HepG2 (cell line): ENCODE data around the gene CRYAA. TPM values are rescaled to one million over a fixed set of nuclear protein-coding genes. Genes with fewer than 3 reads are reported as not detected.
A peak's percentile ranks its signal among the peaks of the same experiment; 100 is the strongest.

Source experiments
- BRD4 ChIP-seq: sonication (generic); formaldehyde crosslinking; IDR thresholded peaks from 2 replicates; pipeline ENCODE4 v1.4.0; 2020; ENCODE audit warnings: missing genetic modification reagents
- CCDC6 ChIP-seq: sonication (generic); formaldehyde crosslinking; IDR thresholded peaks from 2 replicates; pipeline ENCODE4 v1.8.1; 2022; ENCODE audit warnings: mild to moderate bottlenecking, missing genetic modification reagents, moderate library complexity
- CREB1 ChIP-seq, 2 experiments: fragments of 450-650 bp in 1 of 2; IDR thresholded peaks; 2 replicates each; pipeline ENCODE4 v1.6.1; 2016 to 2017; ENCODE audit warnings: control low read depth in 1 of 2, mild to moderate bottlenecking in 1 of 2, missing compliant biosample characterization in 1 of 2, missing genetic modification characterization in 1 of 2
- FOXO1 ChIP-seq: sonication (generic); formaldehyde crosslinking; IDR thresholded peaks from 2 replicates; pipeline ENCODE4 v1.4.0; 2020; ENCODE audit warnings: missing genetic modification reagents
- GATAD2A ChIP-seq: IDR thresholded peaks from 2 replicates; pipeline ENCODE4 v1.6.1; 2016
- HNRNPLL ChIP-seq: fragments of 200-400 bp; formaldehyde crosslinking; IDR thresholded peaks from 2 replicates; pipeline ENCODE4 v1.6.1; 2017; ENCODE audit warnings: mild to moderate bottlenecking, low read depth, low read length; ENCODE audit not compliant: poor library complexity, severe bottlenecking
- IRF1 ChIP-seq: sonication (generic); formaldehyde crosslinking; IDR thresholded peaks from 2 replicates; pipeline ENCODE4 v1.4.0; 2020; ENCODE audit warnings: low read depth, mild to moderate bottlenecking, missing genetic modification reagents
- KDM4B ChIP-seq: sonication (generic); formaldehyde crosslinking; IDR thresholded peaks from 2 replicates; pipeline ENCODE4 v1.4.0; 2020; ENCODE audit warnings: missing genetic modification reagents
- KLF16 ChIP-seq, 2 experiments: sonication (generic) in 1 of 2; formaldehyde crosslinking in 1 of 2; IDR thresholded peaks; 2 replicates each; pipeline versions ENCODE4 v1.6.1 to v1.8.0; 2016 to 2023; ENCODE audit warnings: missing genetic modification reagents in 2 of 2, missing compliant biosample characterization in 1 of 2
- POGK ChIP-seq: sonication (generic); formaldehyde crosslinking; conservative IDR thresholded peaks from 2 replicates; pipeline ENCODE4 v1.8.0; 2022; ENCODE audit warnings: mild to moderate bottlenecking, moderate library complexity, missing genetic modification reagents
- RXRB ChIP-seq: IDR thresholded peaks from 2 replicates; pipeline ENCODE4 v1.6.1; 2016; ENCODE audit warnings: borderline replicate concordance, missing genetic modification reagents, missing compliant biosample characterization
- SAFB2 ChIP-seq: sonication (generic); formaldehyde crosslinking; IDR thresholded peaks from 2 replicates; pipeline ENCODE4 v1.5.1; 2020; ENCODE audit warnings: missing genetic modification reagents, low read depth, mild to moderate bottlenecking, borderline replicate concordance
- SIX1 ChIP-seq: sonication (generic); formaldehyde crosslinking; IDR thresholded peaks from 2 replicates; pipeline ENCODE4 v1.4.0; 2020; ENCODE audit warnings: missing genetic modification reagents, borderline replicate concordance
- TBL1XR1 ChIP-seq: fragments of 150-350 bp; IDR thresholded peaks from 2 replicates; pipeline ENCODE4 v1.6.1; 2014; ENCODE audit warnings: borderline replicate concordance, low read length; ENCODE audit not compliant: partially characterized antibody
- WIZ ChIP-seq: sonication (generic); formaldehyde crosslinking; IDR thresholded peaks from 2 replicates; pipeline ENCODE4 v1.5.1; 2020; ENCODE audit warnings: mild to moderate bottlenecking, missing genetic modification reagents
- YEATS4 ChIP-seq: sonication (generic); formaldehyde crosslinking; IDR thresholded peaks from 2 replicates; pipeline ENCODE4 v1.4.0; 2020; ENCODE audit warnings: missing genetic modification reagents, borderline replicate concordance
- YY1 ChIP-seq: IDR thresholded peaks from 2 replicates; pipeline ENCODE4 v1.6.1; 2011; ENCODE audit warnings: low read length, low read depth, moderate library complexity, mild to moderate bottlenecking; ENCODE audit not compliant: insufficient read depth, insufficient replicate concordance
- ZFAT ChIP-seq: sonication (generic); formaldehyde crosslinking; conservative IDR thresholded peaks from 2 replicates; pipeline ENCODE4 v1.8.1; 2023; ENCODE audit warnings: missing genetic modification reagents, inconsistent platforms
- ZNF607 ChIP-seq: sonication (generic); formaldehyde crosslinking; IDR thresholded peaks from 2 replicates; pipeline ENCODE4 v1.5.1; 2020; ENCODE audit warnings: missing genetic modification reagents, mild to moderate bottlenecking, borderline replicate concordance
- ZNF83 ChIP-seq: sonication (generic); formaldehyde crosslinking; IDR thresholded peaks from 2 replicates; pipeline ENCODE4 v1.4.0; 2020; ENCODE audit warnings: missing genetic modification reagents, mild to moderate bottlenecking, borderline replicate concordance
- ZSCAN20 ChIP-seq: sonication (generic); formaldehyde crosslinking; IDR thresholded peaks from 2 replicates; pipeline ENCODE4 v1.4.0; 2020; ENCODE audit warnings: missing genetic modification reagents, mild to moderate bottlenecking, borderline replicate concordance
- ZUFSP ChIP-seq: sonication (generic); formaldehyde crosslinking; IDR thresholded peaks from 2 replicates; pipeline ENCODE4 v1.9.0; 2021; ENCODE audit warnings: missing genetic modification reagents, mild to moderate bottlenecking, borderline replicate concordance
- polyA plus RNA-seq, 8 experiments: library from polyadenylated mRNA; depleted of rRNA in 3 of 8; stranded (reverse) in 7 of 8; unstranded in 1 of 8; fragments of >200 nt; fragmentation: Illumina TruSeq in 4 of 8; extraction: Trizol in 4 of 8; gene quantifications; 2 replicates each; pipeline versions ENCODE4 v1.2.1 to v1.2.3, GENCODE V29; 2011 to 2016; ENCODE audit warnings: low read depth in 4 of 8, missing spikeins in 1 of 8, mixed read lengths in 1 of 8; ENCODE audit not compliant: insufficient read depth in 1 of 8
- total RNA-seq, 5 experiments: library from RNA; depleted of rRNA; stranded (reverse); fragments of >200 nt; fragmentation: Illumina TruSeq; extraction: Trizol; gene quantifications; 2 replicates each; pipeline ENCODE4 v1.2.3, GENCODE V29; 2016; ENCODE audit warnings: low read depth in 1 of 5

CRYAA gene
- total and polyA plus RNA-seq, 2 of the 13 experiments (the other 11 are each of a cell fraction or from before 2014, with no cell fraction given), result 5.6 to 8.6 TPM

- peak; percentile 66; the same call in 1 of the 2 replicates for TF ChIP-seq KDM4B (CRISPR knock-in tag)
- TF ChIP-seq BRD4 (CRISPR knock-in tag), result 0 out of 2 replicates have a peak, but pooled peaks have one; percentile 19
- peak; percentile 54 for TF ChIP-seq HNRNPLL
- TF ChIP-seq CCDC6 (CRISPR knock-in tag), result 0 out of 2 replicates have a peak, but pooled peaks have one; percentile 57
- TF ChIP-seq RXRB (CRISPR knock-in tag), result peak; percentile 82
- TF ChIP-seq FOXO1, result peak; percentile 60; the same call in 1 of the 2 replicates
- no peak for TF ChIP-seq IRF1 (CRISPR knock-in tag)
- TF ChIP-seq ZSCAN20, result no peak
- peak; percentile 90 for TF ChIP-seq GATAD2A (CRISPR knock-in tag)
- peak; percentile 24 for TF ChIP-seq YY1
- TF ChIP-seq CREB1 (IDR thresholded peaks at IDR 0.05), result peak; percentile 38; the same call in 1 of the 2 replicates
- TF ChIP-seq CREB1 (CRISPR knock-in tag; IDR thresholded peaks at IDR 0.05), result no peak
- TF ChIP-seq KLF16 (CRISPR knock-in tag; IDR thresholded peaks at IDR 0.05), result peak in 1 of 2 experiments; percentile 52; a peak in 1 of 4 replicates
- 0 out of 2 replicates have a peak, but pooled peaks have one; percentile 33 for TF ChIP-seq POGK (CRISPR knock-in tag)
- no peak for TF ChIP-seq ZUFSP
- 0 out of 2 replicates have a peak, but pooled peaks have one; percentile 32 for TF ChIP-seq ZNF607 (CRISPR knock-in tag)
- TF ChIP-seq WIZ (CRISPR knock-in tag), result peak; percentile 88; the same call in 1 of the 2 replicates
- peak; percentile 44; the same call in 1 of the 2 replicates for TF ChIP-seq SIX1 (CRISPR knock-in tag)
- TF ChIP-seq YEATS4 (CRISPR knock-in tag), result peak; percentile 55; the same call in 1 of the 2 replicates
- TF ChIP-seq ZFAT (CRISPR knock-in tag), result no peak
- TF ChIP-seq SAFB2, result no peak
- TF ChIP-seq ZNF83 (CRISPR knock-in tag), result 0 out of 2 replicates have a peak, but pooled peaks have one; percentile 26
- TF ChIP-seq TBL1XR1, result no peak
Measured at GRCh38 chr21:43211072-43211759, 42.4 kb downstream of the CRYAA start (continued).
